Measurements from ENCODE around the gene ATMIN. TPM values are rescaled to one million over a fixed set of nuclear protein-coding genes. Genes with fewer than 3 reads are reported as not detected.

ATMIN gene
- total RNA-seq, 1 experiment from 2014 or later: 28.4 TPM

- TF ChIP-seq SIN3A (IDR thresholded peaks at IDR 0.05; ENCODE audit: borderline replicate concordance, insufficient read depth, low read depth, low read length): no peak
- no peak for TF ChIP-seq REST (IDR thresholded peaks at IDR 0.05; ENCODE audit: insufficient read depth in 1 of 2, low read depth in 2 of 2, low read length in 1 of 2)
- no peak for TF ChIP-seq POLR2AphosphoS5 (IDR thresholded peaks at IDR 0.05; ENCODE audit: low read depth, low read length)
- TF ChIP-seq CTCF (IDR thresholded peaks at IDR 0.05): no peak
- no peak for TF ChIP-seq TCF7L2 (IDR thresholded peaks at IDR 0.05; ENCODE audit: low read depth, low read length)
- intact Hi-C loops (cut with micrococcal nuclease; ENCODE audit: unreplicated experiment) (no loop called here), in situ Hi-C loops (cut with HindIII; ENCODE audit: low pct_unique_long_range_greater_than_20kb, low sequenced_read_pairs) (no loop called here)
- CTCF ChIA-PET: no interaction called here
- Histone ChIP-seq H3K27ac (ENCODE audit: low read length) (peak overlapping the region; percentile 82), H3K4me1 (ENCODE audit: control insufficient read depth, insufficient read depth, low read length) (peaks cover 4% of the 10 kb centered on the region; the same call in 1 of the 2 replicates), H3K9me3 (ENCODE audit: control insufficient read depth, insufficient read depth, low read depth, low read length) (no peaks in the 10 kb centered on the region), H3K4me3 (ENCODE audit: low read depth in 2 of 2, low read length in 2 of 2) (peak overlapping the region; percentile 40 to 79), H3K36me3 (ENCODE audit: control insufficient read depth, insufficient read depth, low read length) (peaks cover 3% of the 10 kb centered on the region; the same call in 1 of the 2 replicates), H3K27me3 (ENCODE audit: control insufficient read depth, insufficient read depth, low read length) (no peaks in the 10 kb centered on the region)
- BruUV-seq (replicated peaks): no TSS peak
- POLR2A ChIA-PET: no interaction called here
- no peak for DNase-seq (ENCODE audit: low read depth, low spot score)
- no peak for ATAC-seq
Observed at GRCh38 chr16:81096715-81097208, 61.1 kb downstream of the ATMIN start.

Other genes starting within 250 kb of the ATMIN start
- 6.1 TPM for gene CDYL2, start 231.2 kb upstream of the ATMIN start, total RNA-seq (2021; ENCODE audit: unreplicated experiment)
- 82.0 TPM for gene CMC2, start 29.0 kb upstream of the ATMIN start, total RNA-seq (2021; ENCODE audit: unreplicated experiment)
- 56.6 TPM for gene CENPN, start 28.6 kb upstream of the ATMIN start, total RNA-seq (2021; ENCODE audit: unreplicated experiment)
- gene C16orf46, start 41.4 kb downstream of the ATMIN start, total RNA-seq (2021; ENCODE audit: unreplicated experiment): 1.2 TPM
- gene GCSH, start 60.6 kb downstream of the ATMIN start, total RNA-seq (2021; ENCODE audit: unreplicated experiment): 36.6 TPM
- gene BCO1, start 202.8 kb downstream of the ATMIN start, total RNA-seq (2021; ENCODE audit: unreplicated experiment): not detected

Measured in Panc1 (cell line).